Endothelial cell of coronary artery (primary cell): ENCODE data around the gene SRF. TPM values are rescaled to one million over a fixed set of nuclear protein-coding genes. Genes with fewer than 3 reads are reported as not detected.

Experiments
- total RNA-seq: library from RNA; depleted of rRNA; stranded (reverse); fragments of >200 nt; gene quantifications from 2 replicates; pipeline ENCODE4 v1.2.3, GENCODE V29; 2014

Gene SRF
- 15.7 and 17.7 TPM in 2 replicates for total RNA-seq

GRCh38 chr6:43170931-43171706 lies at the start of gene SRF:
Gene SRF, plus strand, starts transcription at chr6:43171269. Its CDS starts 388 bp downstream, at chr6:43171657.

GRCh38 chr6:43181942-43182860 lies 11.1 kb downstream of the SRF start, which contains the start of gene CUL9:
Gene CUL9, plus strand, starts transcription at chr6:43182196. Its CDS starts 2,115 bp downstream, at chr6:43184311.

GRCh38 chr6:43228951-43229802 lies 58.1 kb downstream of the SRF start, which contains the start of gene DNPH1:
Gene DNPH1, minus strand, starts transcription at chr6:43229481. Its CDS starts 25 bp downstream, at chr6:43229456.

Other genes with a start within 250 kb of the SRF start
- gene CNPY3, start 241.8 kb upstream of the SRF start, total RNA-seq, result 20.7 and 35.7 TPM in 2 replicates
- 0.09 TPM in 1 of 2 replicates, not detected in the other for gene GNMT, start 210.5 kb upstream of the SRF start, total RNA-seq
- gene PEX6, start 192.1 kb upstream of the SRF start, total RNA-seq, result 27.7 and 48.2 TPM in 2 replicates
- 35.8 and 38.1 TPM in 2 replicates for gene PPP2R5D, start 186.7 kb upstream of the SRF start, total RNA-seq
- gene MEA1, start 157.3 kb upstream of the SRF start, total RNA-seq, result 50.9 and 54.4 TPM in 2 replicates
- gene KLHDC3, start 157.0 kb upstream of the SRF start, total RNA-seq, result 83.8 and 110 TPM in 2 replicates
- 77.2 and 100.0 TPM in 2 replicates for gene RRP36, start 149.6 kb upstream of the SRF start, total RNA-seq
- gene CUL7, start 117.4 kb upstream of the SRF start, total RNA-seq, result 21.1 and 34.3 TPM in 2 replicates
- gene MRPL2, start 111.8 kb upstream of the SRF start, total RNA-seq, result 18.5 and 21.6 TPM in 2 replicates
- 13.4 and 17.2 TPM in 2 replicates for gene KLC4, start 111.6 kb upstream of the SRF start, total RNA-seq
- gene PTK7, start 95.0 kb upstream of the SRF start, total RNA-seq, result 15.3 and 24.6 TPM in 2 replicates
- gene CUL9, start 10.9 kb downstream of the SRF start, total RNA-seq, result 19.7 and 30.1 TPM in 2 replicates
- gene DNPH1, start 58.2 kb downstream of the SRF start, total RNA-seq, result 32.0 and 54.7 TPM in 2 replicates
- gene TTBK1, start 72.2 kb downstream of the SRF start, total RNA-seq, result under 0.01 and 0.09 TPM in 2 replicates
- not detected in 2 replicates for gene SLC22A7, start 127.0 kb downstream of the SRF start, total RNA-seq
- gene CRIP3, start 137.6 kb downstream of the SRF start, total RNA-seq, result not detected in 2 replicates
- gene ZNF318, start 198.4 kb downstream of the SRF start, total RNA-seq, result 4.1 and 5.4 TPM in 2 replicates